GM10248 (cell line): ENCODE measurements around the gene ULK1.
"Not testable (repeated sequence)": the region's sequence is repeated elsewhere in the genome, so short reads cannot be mapped to it uniquely, and the experiment has no call there.

Source experiments
- CTCF ChIA-PET: fragments of 300-600 bp; sonication (Branson Sonifier 250); formaldehyde crosslinking; extraction: SDS; loops from one replicate; lab custom pipeline; 2021; ENCODE audit warnings: antibody characterized with exemption; lab: Yijun Ruan, JAX
- POLR2A ChIA-PET: fragments of 350-650 bp; sonication (Branson Sonifier 250); formaldehyde crosslinking; extraction: SDS; loops from one replicate; lab custom pipeline; 2020; ENCODE audit warnings: antibody characterized with exemption; lab: Yijun Ruan, JAX
- DNase-seq: peaks from one replicate; pipeline ENCODE4 v3.0.0; 2012; ENCODE audit errors: extremely low spot score
- TF ChIP-seq, protein P1 (sequence below): IDR thresholded peaks from 2 replicates; pipeline ENCODE4 v1.5.1; 2012; ENCODE audit warnings: mild to moderate bottlenecking, low read depth; ENCODE audit errors: extremely low read depth, missing control alignments, control extremely low read depth

ULK1 gene

GRCh38 chr12:131867471-131867870 lies 27.0 kb upstream of the ULK1 start:
- CTCF ChIA-PET: no interaction called here
- POLR2A ChIA-PET: no interaction called here
- TF ChIP-seq, protein P1, sequence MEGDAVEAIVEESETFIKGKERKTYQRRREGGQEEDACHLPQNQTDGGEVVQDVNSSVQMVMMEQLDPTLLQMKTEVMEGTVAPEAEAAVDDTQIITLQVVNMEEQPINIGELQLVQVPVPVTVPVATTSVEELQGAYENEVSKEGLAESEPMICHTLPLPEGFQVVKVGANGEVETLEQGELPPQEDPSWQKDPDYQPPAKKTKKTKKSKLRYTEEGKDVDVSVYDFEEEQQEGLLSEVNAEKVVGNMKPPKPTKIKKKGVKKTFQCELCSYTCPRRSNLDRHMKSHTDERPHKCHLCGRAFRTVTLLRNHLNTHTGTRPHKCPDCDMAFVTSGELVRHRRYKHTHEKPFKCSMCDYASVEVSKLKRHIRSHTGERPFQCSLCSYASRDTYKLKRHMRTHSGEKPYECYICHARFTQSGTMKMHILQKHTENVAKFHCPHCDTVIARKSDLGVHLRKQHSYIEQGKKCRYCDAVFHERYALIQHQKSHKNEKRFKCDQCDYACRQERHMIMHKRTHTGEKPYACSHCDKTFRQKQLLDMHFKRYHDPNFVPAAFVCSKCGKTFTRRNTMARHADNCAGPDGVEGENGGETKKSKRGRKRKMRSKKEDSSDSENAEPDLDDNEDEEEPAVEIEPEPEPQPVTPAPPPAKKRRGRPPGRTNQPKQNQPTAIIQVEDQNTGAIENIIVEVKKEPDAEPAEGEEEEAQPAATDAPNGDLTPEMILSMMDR: no peak
- DNase-seq: no peak

DNA sequence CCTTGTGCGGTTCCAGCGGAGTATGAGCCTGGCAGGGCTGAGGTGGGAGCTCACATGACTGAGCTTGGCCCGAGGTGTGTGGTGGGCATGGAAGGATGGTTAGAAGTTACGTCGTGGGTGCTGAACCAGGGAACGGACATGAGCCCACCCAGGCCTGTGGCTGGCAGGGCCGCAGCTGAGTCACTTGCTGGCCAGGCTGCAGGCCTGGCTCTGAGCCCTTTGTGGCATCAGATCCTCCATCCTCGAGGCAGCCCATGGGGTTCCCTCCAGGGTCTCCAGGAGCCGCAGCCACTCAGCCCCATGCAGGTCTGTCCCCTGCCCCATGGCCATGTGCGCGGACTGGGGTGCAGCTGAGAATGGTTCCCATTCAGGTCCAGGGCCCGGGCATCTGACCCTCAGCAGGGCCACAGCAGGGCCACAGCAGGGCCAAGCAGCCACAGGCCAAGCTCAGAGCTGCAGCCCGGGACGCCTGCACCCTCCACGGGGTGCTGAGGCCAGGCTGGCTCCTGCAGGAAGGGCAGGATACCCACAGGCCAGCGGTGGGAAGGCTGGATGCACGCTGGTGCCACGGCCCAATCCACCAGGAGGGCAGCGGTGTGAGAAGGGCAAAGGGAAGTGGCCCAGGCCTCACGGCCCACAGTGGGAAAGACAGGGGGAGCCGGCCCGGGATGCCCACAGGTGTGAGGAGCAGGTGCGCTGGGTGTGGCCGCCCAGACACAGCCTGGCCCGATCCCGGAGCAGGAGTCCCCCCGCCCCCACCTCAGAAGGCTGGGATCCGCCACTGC lies 26.3 kb upstream of the ULK1 start:
- ChIA-PET CTCF (no interaction called here), POLR2A (no interaction called here)
- TF ChIP-seq, protein P1: no peak
- no peak for DNase-seq

DNA sequence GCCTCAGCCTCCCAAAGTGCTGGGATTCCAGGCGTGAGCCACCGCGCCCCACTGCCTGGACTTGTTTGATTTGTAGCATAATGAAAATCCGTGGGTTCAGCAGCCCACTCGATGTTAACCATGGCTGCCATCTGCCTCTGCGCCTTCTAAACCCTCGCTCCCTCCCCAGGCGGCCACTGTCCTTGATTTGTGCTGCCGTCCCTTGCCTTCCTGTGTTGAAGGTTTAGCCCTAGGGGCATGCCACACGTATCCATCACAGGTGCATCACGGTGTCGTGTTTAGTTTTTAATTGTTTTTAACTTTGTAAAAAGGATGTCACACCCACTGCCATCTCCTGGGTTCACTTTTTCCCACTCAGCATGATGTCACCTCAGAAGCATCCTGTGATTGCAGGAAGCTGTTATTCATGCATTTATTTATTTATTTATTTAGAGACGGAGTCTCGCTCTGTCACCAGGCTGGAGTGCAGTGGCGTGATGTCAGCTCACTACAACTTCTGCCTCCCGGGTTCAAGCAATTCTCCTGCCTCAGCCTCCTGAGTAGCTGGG lies 24.5 kb upstream of the ULK1 start:
- DNase-seq: no peak
- TF ChIP-seq, protein P1: no peak
- CTCF ChIA-PET: no interaction called here
- POLR2A ChIA-PET: no interaction called here

DNA sequence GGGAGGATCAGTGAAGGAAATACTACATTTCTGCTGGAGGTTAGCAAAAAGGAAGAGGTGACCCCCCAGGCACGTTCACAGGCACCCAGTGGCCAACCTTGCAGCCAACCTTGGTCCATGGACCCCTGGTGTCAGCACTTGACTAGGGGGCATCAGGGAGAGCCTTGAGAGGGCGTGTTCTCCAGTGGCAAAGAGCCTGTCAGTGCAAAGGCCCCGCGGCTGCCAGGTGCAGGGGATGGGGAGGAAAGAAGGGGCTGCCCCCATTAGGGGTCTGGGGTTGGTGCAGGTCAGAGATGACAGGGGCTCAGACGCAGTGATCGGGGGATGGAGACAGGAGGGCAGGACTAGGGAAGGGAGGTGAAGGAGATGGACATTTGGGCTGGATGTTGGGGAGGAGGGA lies 22.7 kb upstream of the ULK1 start:
- ChIA-PET POLR2A (no interaction called here), CTCF (no interaction called here)
- TF ChIP-seq, protein P1: no peak
- DNase-seq: peak; percentile 10

DNA sequence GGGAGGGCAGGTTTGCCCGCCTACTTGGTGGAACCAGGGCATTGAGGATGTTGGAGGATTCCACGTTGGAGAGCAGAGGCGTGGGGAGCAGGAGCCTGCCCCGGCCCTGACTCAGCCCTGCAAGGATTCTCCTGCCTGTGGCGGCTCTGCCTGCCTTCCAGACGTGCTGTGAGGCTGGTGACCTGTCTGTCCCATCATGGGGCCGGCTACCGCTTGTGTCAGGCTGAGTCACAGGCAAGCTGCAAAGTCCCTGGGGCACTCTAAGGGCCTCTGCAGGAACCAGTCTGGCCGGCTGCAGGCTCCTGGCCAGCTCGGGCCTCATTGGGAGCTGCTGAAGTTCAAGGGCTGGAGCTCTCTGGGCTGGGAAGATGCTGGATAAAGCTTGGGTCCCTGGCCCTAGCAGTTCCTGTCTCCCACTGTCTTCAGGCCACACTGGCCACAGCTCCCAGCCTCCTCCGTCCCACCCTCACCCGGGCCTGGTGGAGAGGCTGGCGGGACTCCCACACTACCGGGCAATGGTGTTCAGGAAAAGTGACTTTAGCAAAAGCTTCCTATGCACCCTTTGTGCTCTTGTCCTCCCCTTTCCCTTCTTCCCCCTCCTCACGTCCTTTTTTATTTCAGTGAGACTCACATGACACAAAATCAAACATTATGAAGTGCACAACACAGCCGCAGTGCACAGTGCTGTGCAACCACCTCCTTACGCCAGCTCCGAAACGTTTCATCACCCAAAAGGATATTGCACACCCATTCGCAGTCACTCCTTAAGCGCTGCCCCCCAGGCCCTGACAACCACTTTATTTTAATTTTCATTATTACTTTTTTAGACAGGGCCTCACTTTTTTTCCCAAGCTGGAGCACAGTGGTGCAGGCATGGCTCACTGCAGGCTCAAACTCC lies 22.0 kb upstream of the ULK1 start:
- DNase-seq: peak; percentile 12
- POLR2A ChIA-PET: no interaction called here
- CTCF ChIA-PET: no interaction called here
- TF ChIP-seq, protein P1: no peak

DNA sequence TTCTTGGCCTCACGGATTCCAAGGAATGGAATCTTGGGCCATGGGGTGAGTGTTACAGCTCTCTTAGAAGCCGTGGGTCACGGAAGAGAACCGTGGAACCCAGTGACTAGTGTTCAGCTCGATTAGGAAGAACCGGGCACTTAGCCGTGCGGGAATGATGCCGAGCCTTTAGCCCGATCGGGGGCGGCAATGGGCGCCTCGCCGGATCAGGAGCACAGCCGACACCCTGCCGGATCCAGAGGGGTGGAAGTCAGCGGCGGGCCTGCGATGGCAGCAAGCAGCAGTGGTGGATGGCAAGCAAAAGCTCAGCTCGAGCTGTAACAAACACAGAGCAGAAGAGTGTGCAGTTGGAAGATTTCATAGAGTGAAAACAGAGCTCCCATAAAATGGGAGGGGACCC lies 21.1 kb upstream of the ULK1 start:
- POLR2A ChIA-PET: no interaction called here
- DNase-seq: no peak
- TF ChIP-seq, protein P1: no peak
- CTCF ChIA-PET: no interaction called here

- CTCF ChIA-PET, POLR2A ChIA-PET, DNase-seq: not testable (repeated sequence)
Observed at GRCh38 chr12:131874972-131875371, 19.4 kb upstream of the ULK1 start.

DNA sequence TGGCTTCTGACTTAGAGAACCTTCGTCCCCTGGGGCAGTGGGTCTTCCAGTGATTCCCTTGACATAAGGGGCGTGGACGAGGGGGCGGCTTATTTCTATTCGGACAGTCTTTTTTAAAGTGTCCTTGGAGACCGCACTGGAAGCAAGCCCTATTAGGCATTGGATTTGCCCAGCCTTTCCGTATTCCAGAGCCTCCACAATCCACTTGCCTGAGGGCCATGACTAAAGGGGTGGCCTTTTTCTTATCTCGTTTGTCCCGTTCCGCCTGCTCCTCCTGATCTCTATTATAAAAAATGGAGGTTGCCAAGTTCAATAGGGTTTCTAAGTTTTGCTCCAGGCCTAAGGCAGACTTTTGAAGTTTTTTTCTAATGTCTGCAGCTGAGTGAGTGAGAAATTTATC lies 17.2 kb upstream of the ULK1 start:
- POLR2A ChIA-PET, DNase-seq, CTCF ChIA-PET: not testable (repeated sequence)

- DNase-seq, POLR2A ChIA-PET, CTCF ChIA-PET: not testable (repeated sequence)
Observed at GRCh38 chr12:131878436-131878835, 16.0 kb upstream of the ULK1 start.
